Transverse colon (tissue), 4 donors: ENCODE data around the gene NUP85. TPM values are rescaled to one million over a fixed set of nuclear protein-coding genes. Genes with fewer than 3 reads are reported as not detected.
A peak's percentile ranks its signal among the peaks of the same experiment; 100 is the strongest.
"Not testable (repeated sequence)": the region's sequence is repeated elsewhere in the genome, so short reads cannot be mapped to it uniquely, and the experiment has no call there.

Experiments used
- DNase-seq: peaks from one replicate; pipeline ENCODE4 v3.0.0-alpha.2; 2019
- H3K27ac ChIP-seq, 4 donors: fragments of 200-600 bp; sonication (generic); 2 replicates each; pipeline ENCODE4 v1.5.1; 2016 to 2018; ENCODE audit warnings: inconsistent platforms in 4 of 4
- H3K27me3 ChIP-seq: fragments of 200-600 bp; sonication (generic); 2 replicates; pipeline ENCODE4 v1.5.1; 2017; ENCODE audit warnings: inconsistent platforms
- H3K36me3 ChIP-seq, 4 donors: fragments of 200-600 bp; sonication (generic); 2 replicates each; pipeline ENCODE4 v1.5.1; 2017 to 2019; ENCODE audit warnings: inconsistent platforms in 4 of 4
- H3K4me1 ChIP-seq, 4 donors: fragments of 200-600 bp; sonication (generic); 2 replicates each; pipeline ENCODE4 v1.5.1; 2017 to 2020; ENCODE audit warnings: inconsistent platforms in 4 of 4
- H3K4me3 ChIP-seq, 4 donors: fragments of 200-600 bp; sonication (generic); 1 replicate in 1 of 4; 2 replicates in 3 of 4; pipeline versions ENCODE4 v1.5.1 to v1.6.1; 2017 to 2019; ENCODE audit warnings: inconsistent platforms in 4 of 4
- H3K9me3 ChIP-seq, 2 donors: fragments of 200-600 bp; sonication (generic); 2 replicates each; pipeline ENCODE4 v1.5.1; 2017 to 2019; ENCODE audit warnings: inconsistent platforms in 2 of 2
- CTCF ChIP-seq, 5 experiments: fragments of 200-600 bp in 3 of 5; fragments of 450-650 bp in 2 of 5; sonication (generic) in 3 of 5; IDR thresholded peaks; 1 replicate in 2 of 5; 2 replicates in 3 of 5; pipeline ENCODE4 v1.5.1; 2016 to 2017; ENCODE audit warnings: antibody characterized with exemption in 5 of 5, inconsistent platforms in 3 of 5, mild to moderate bottlenecking in 2 of 5, moderate library complexity in 1 of 5
- EP300 ChIP-seq: sonication (generic); formaldehyde crosslinking; IDR thresholded peaks from one replicate; pipeline ENCODE4 v1.6.1; 2017; ENCODE audit warnings: antibody characterized with exemption, low read depth
- POLR2A ChIP-seq: fragments of 450-650 bp; IDR thresholded peaks from one replicate; pipeline ENCODE4 v1.6.1; 2016; ENCODE audit warnings: antibody characterized with exemption, mild to moderate bottlenecking, moderate library complexity
- POLR2AphosphoS5 ChIP-seq, 3 donors: sonication (generic); formaldehyde crosslinking; IDR thresholded peaks; one replicate each; pipeline ENCODE4 v1.6.1; 2016; ENCODE audit warnings: antibody characterized with exemption in 3 of 3
- WGBS, 2 donors: methylation state at CpG; one replicate each; pipeline ENCODE4 v1.1.5; 2018; ENCODE audit warnings: low coverage in 1 of 2; 5-methylcytosine and 5-hydroxymethylcytosine counted together
- in situ Hi-C, 4 donors: fragments of 200-750 bp; cut with MboI; loops; one replicate each; pipeline versions ENCODE4 v1.15.0 to v1.15.1; 2017; ENCODE audit warnings: low sequenced_read_pairs in 3 of 4, low pct_ligation_motif_present in 1 of 4, low pct_unique_long_range_greater_than_20kb in 1 of 4
- intact Hi-C: fragments of 100-400 bp; cut with DNase I; formaldehyde crosslinking; loops from one replicate; pipeline ENCODE4 v1.15.1; 2023; ENCODE audit warnings: low total_unique reads
- total RNA-seq, 4 donors: library from RNA; depleted of rRNA; stranded (reverse); fragments of >200 nt; gene quantifications; one replicate each; pipeline ENCODE4 v1.1.0, GENCODE V29; 2016

Gene NUP85
- total RNA-seq, 4 donors from 2014 or later = 13.1 to 204 (median 31.8) TPM

- H3K4me1 ChIP-seq = peaks cover 12 to 31% (median 21%) of the 10 kb centered on the region in 4 donors
- no peaks in the 10 kb centered on the region for H3K27me3 ChIP-seq
- TF ChIP-seq CTCF (IDR thresholded peaks at IDR 0.05) = no peak
- TF ChIP-seq POLR2A = no peak
- TF ChIP-seq EP300 = no peak
- TF ChIP-seq POLR2AphosphoS5 (IDR thresholded peaks at IDR 0.05) = no peak
- no peaks in the 10 kb centered on the region for H3K36me3 ChIP-seq
- H3K9me3 ChIP-seq = no peaks in the 10 kb centered on the region
- peak overlapping the region; percentile 94 to 100 (median 96) for H3K27ac ChIP-seq
- DNase-seq = no peak
- intact Hi-C loops (loop anchor here (5.0 kb wide), 1 partner anchor 135 kb away; the partner anchor contains the start of gene GRB2), in situ Hi-C loops (no loop called here)
- H3K4me3 ChIP-seq = peak overlapping the region; percentile 84 to 99 (median 86)
- WGBS, 2 donors = 44% methylated on average over 24 of the region's 24 CpGs; no CpG with 5 or more reads in 1 of the 2 donors
Observed at GRCh38 chr17:75271955-75272847, 66.7 kb downstream of the NUP85 start.

DNA sequence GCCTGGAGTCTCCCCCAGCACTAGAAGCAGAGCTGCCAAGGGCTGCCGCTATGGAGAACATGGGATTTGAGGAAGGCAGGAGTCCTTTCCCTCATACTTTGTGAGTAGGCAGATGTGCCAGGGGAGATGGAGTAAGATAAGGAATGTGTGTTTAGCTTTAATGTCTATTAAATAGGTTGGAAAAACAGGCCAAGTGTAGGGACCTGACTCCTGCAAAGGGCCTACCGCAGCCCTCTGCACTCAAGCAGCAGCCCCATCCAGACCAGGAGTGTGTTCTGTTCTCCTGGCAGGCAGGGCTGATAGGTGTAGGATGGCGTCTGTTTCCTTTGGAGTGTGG lies 67.3 kb downstream of the NUP85 start:
- TF ChIP-seq POLR2AphosphoS5 (IDR thresholded peaks at IDR 0.05) (no peak), EP300 (no peak), POLR2A (no peak), CTCF (IDR thresholded peaks at IDR 0.05) (no peak)
- no peak overlapping the region for H3K4me3 ChIP-seq
- 75% methylated on average over 3 of the region's 3 CpGs; no CpG with 5 or more reads in 1 of the 2 donors for WGBS, 2 donors
- H3K36me3 ChIP-seq = no peaks in the 10 kb centered on the region
- no peak for DNase-seq
- intact Hi-C loops (loop anchor here (5.0 kb wide), 1 partner anchor 134 kb away; the partner anchor contains the start of gene GRB2), in situ Hi-C loops (no loop called here)
- no peaks in the 10 kb centered on the region for H3K9me3 ChIP-seq
- H3K27ac ChIP-seq = peak overlapping the region in 1 of 4 donors; percentile 94
- H3K27me3 ChIP-seq = no peaks in the 10 kb centered on the region
- H3K4me1 ChIP-seq = peaks cover 12 to 25% (median 18%) of the 10 kb centered on the region in 4 donors

DNA sequence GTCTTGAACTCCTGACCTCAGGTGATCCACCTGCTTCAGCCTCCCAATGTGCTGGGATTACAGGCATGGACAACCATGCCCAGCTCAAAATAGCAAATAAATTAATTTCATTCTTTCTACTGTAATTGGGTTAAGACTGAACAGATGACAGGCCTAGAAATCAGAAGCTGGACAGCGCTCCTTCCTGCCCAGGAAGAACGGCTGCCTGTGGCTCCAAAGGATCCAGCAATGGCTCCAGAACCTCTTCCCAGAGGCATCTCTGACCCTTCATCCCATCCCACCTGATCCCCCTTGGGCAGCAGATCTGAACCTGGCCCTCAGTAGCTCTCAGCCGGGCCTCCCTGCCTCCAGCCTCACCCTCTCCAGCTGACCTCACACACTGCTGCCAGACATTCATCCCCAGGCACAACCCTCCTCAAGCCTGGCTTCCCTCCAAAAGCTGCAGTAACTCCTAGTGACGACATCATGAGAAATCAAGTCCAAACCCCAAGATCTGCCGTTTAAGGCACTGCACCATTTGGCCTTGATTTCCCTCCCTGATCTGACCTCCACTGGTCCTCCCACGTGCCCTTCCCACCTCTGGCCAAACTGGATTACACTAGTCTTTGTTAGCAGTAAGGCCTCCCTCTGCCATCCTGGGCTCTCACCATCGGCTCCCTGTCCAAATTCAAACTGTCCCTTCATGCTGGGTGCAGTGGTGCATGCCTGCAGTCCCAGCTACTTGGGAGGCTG lies 68.7 kb downstream of the NUP85 start:
- Histone ChIP-seq H3K4me1 (peaks cover 12 to 23% (median 16%) of the 10 kb centered on the region in 4 donors), H3K27ac (no peak overlapping the region), H3K36me3 (no peaks in the 10 kb centered on the region), H3K4me3 (no peak overlapping the region), H3K27me3 (no peaks in the 10 kb centered on the region), H3K9me3 (no peaks in the 10 kb centered on the region)
- intact Hi-C loops = loop anchor here (5.0 kb wide), 1 partner anchor 133 kb away; the partner anchor contains the start of gene GRB2
- TF ChIP-seq POLR2AphosphoS5 (IDR thresholded peaks at IDR 0.05) (no peak), CTCF (IDR thresholded peaks at IDR 0.05) (no peak), POLR2A (no peak), EP300 (no peak)
- 68 to 77% methylated on average over 3 to 7 of the region's 7 CpGs for WGBS, 2 donors
- in situ Hi-C loops = no loop called here
- DNase-seq = no peak

- peaks cover 0 to 3% (median under 1%) of the 10 kb centered on the region in 4 donors for H3K4me1 ChIP-seq
- H3K4me3 ChIP-seq = no peak overlapping the region
- intact Hi-C loops (no loop called here), in situ Hi-C loops (no loop called here)
- no peak for DNase-seq
- no peak overlapping the region for H3K27ac ChIP-seq
- WGBS, 2 donors = 82% methylated on average over 6 of the region's 6 CpGs; no CpG with 5 or more reads in 1 of the 2 donors
- no peaks in the 10 kb centered on the region for H3K9me3 ChIP-seq
- peaks cover 0 to 10% (median 4%) of the 10 kb centered on the region in 4 donors for H3K36me3 ChIP-seq
- no peaks in the 10 kb centered on the region for H3K27me3 ChIP-seq
- TF ChIP-seq POLR2AphosphoS5 (IDR thresholded peaks at IDR 0.05) (no peak), CTCF (IDR thresholded peaks at IDR 0.05) (no peak), EP300 (no peak), POLR2A (no peak)
Observed at GRCh38 chr17:75277664-75278071, 72.2 kb downstream of the NUP85 start.

DNA sequence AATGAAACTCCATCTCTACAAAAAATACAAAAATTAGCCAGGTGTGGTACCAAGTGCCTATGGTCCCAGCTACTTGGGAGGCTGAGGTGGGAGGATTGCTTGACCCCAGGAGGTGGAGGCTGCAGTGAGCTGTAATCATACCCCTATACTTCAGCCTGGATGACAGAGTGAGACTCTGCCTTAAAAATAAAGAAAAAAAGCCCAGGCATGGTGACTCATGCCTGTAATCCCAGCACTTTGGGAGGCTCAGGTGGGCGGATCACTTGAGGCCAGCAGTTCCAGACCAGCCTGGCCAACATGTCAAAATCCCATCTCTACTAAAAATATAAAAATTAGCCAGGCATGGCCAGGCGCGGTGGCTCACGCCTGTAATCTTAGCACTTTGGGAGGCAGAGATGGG lies 74.7 kb downstream of the NUP85 start:
- H3K36me3 ChIP-seq, H3K4me3 ChIP-seq, H3K4me1 ChIP-seq, in situ Hi-C loops, H3K27me3 ChIP-seq, H3K9me3 ChIP-seq, DNase-seq, H3K27ac ChIP-seq, intact Hi-C loops: not testable (repeated sequence)
- 91% methylated on average over 4 of the region's 4 CpGs; no CpG with 5 or more reads in 1 of the 2 donors for WGBS, 2 donors
